NB4 (cell line): Measurements from ENCODE around the gene SLC35B2.

Source experiments
- MYC ChIP-seq: IDR thresholded peaks from 2 replicates; pipeline ENCODE4 v1.6.1; 2011; ENCODE audit warnings: low read depth, low read length
- POLR2A ChIP-seq: IDR thresholded peaks from 2 replicates; pipeline ENCODE4 v1.6.1; 2011; ENCODE audit warnings: mild to moderate bottlenecking; ENCODE audit not compliant: insufficient read length; ENCODE audit errors: extremely low read depth
- TF ChIP-seq, protein P1 (sequence below): IDR thresholded peaks from one replicate; pipeline ENCODE4 v1.5.1; 2012; ENCODE audit warnings: low read depth, low read length

- TF ChIP-seq, protein P1, sequence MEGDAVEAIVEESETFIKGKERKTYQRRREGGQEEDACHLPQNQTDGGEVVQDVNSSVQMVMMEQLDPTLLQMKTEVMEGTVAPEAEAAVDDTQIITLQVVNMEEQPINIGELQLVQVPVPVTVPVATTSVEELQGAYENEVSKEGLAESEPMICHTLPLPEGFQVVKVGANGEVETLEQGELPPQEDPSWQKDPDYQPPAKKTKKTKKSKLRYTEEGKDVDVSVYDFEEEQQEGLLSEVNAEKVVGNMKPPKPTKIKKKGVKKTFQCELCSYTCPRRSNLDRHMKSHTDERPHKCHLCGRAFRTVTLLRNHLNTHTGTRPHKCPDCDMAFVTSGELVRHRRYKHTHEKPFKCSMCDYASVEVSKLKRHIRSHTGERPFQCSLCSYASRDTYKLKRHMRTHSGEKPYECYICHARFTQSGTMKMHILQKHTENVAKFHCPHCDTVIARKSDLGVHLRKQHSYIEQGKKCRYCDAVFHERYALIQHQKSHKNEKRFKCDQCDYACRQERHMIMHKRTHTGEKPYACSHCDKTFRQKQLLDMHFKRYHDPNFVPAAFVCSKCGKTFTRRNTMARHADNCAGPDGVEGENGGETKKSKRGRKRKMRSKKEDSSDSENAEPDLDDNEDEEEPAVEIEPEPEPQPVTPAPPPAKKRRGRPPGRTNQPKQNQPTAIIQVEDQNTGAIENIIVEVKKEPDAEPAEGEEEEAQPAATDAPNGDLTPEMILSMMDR = no peak
- TF ChIP-seq MYC = no peak
- TF ChIP-seq POLR2A = no peak
These were observed 27.8 kb downstream of the SLC35B2 start for GRCh38 chr6:44229376-44230033.
